Fibroblast of peridontal ligament (primary cell): ENCODE results near the gene USP22.
A peak's percentile ranks its signal among the peaks of the same experiment; 100 is the strongest.

Experiments
- DNase-seq: peaks from one replicate; pipeline ENCODE4 v3.0.0-alpha.2; 2010; ENCODE audit errors: extremely low read depth

USP22 gene

GRCh38 chr17:21020622-21021021 is 22.2 kb downstream of the USP22 start:
- no peak for DNase-seq

GRCh38 chr17:21019976-21020586 is 22.7 kb downstream of the USP22 start:
- peak; percentile 62 for DNase-seq

- no peak for DNase-seq
These were observed 23.9 kb downstream of the USP22 start for GRCh38 chr17:21018894-21019293.

- no peak for DNase-seq
These were observed 24.9 kb downstream of the USP22 start for GRCh38 chr17:21017861-21018260.

- no peak for DNase-seq
These were observed 25.6 kb downstream of the USP22 start for GRCh38 chr17:21017256-21017655.

GRCh38 chr17:21016826-21017225 is 26.0 kb downstream of the USP22 start:
- no peak for DNase-seq

GRCh38 chr17:21015564-21015963 is 27.2 kb downstream of the USP22 start:
- DNase-seq, result no peak

GRCh38 chr17:21014498-21014897 is 28.3 kb downstream of the USP22 start:
- DNase-seq, result no peak

- no peak for DNase-seq
These were observed 28.8 kb downstream of the USP22 start for GRCh38 chr17:21013983-21014382.

GRCh38 chr17:21012736-21013135 is 30.1 kb downstream of the USP22 start:
- DNase-seq, result no peak

- DNase-seq, result no peak
These were observed 31.9 kb downstream of the USP22 start for GRCh38 chr17:21010705-21011596.

- no peak for DNase-seq
These were observed 33.7 kb downstream of the USP22 start for GRCh38 chr17:21008992-21009671.

GRCh38 chr17:21008160-21008915 is 34.5 kb downstream of the USP22 start:
- no peak for DNase-seq

GRCh38 chr17:21007646-21008045 is 35.2 kb downstream of the USP22 start:
- DNase-seq, result no peak

- no peak for DNase-seq
These were observed 37.0 kb downstream of the USP22 start for GRCh38 chr17:21005803-21006202.

- DNase-seq, result no peak
These were observed 37.4 kb downstream of the USP22 start for GRCh38 chr17:21005367-21005766.

- no peak for DNase-seq
These were observed 38.5 kb downstream of the USP22 start for GRCh38 chr17:21004016-21004930.

GRCh38 chr17:21003007-21003621 is 39.7 kb downstream of the USP22 start:
- no peak for DNase-seq

- no peak for DNase-seq
These were observed 40.4 kb downstream of the USP22 start for GRCh38 chr17:21002309-21003006.

- peak; percentile 27 for DNase-seq
These were observed 41.0 kb downstream of the USP22 start for GRCh38 chr17:21001813-21002221.
